Activated CD4-positive, alpha-beta memory T cell treated with anti-CD3 and anti-CD28 coated beads for 36 hours (primary cell): ENCODE measurements around the gene SPRY4. TPM values are rescaled to one million over a fixed set of nuclear protein-coding genes. Genes with fewer than 3 reads are reported as not detected.
A peak's percentile ranks its signal among the peaks of the same experiment; 100 is the strongest.
"Not testable (repeated sequence)": the region's sequence is repeated elsewhere in the genome, so short reads cannot be mapped to it uniquely, and the experiment has no call there.

Experiments
- CTCF ChIA-PET: fragments of 350-600 bp; sonication (Branson Sonifier 250); formaldehyde crosslinking; loops from one replicate; lab custom pipeline; 2021; ENCODE audit warnings: antibody characterized with exemption, inconsistent platforms; lab: Charles Lee
- POLR2A ChIA-PET: fragments of 350-600 bp; sonication (Branson Sonifier 250); formaldehyde crosslinking; loops from one replicate; lab custom pipeline; 2021; ENCODE audit warnings: antibody characterized with exemption; lab: Charles Lee
- DNase-seq: peaks from one replicate; pipeline ENCODE4 v3.0.0-alpha.2; 2020
- H3K27ac Mint-ChIP-seq: one replicate; pipeline ENCODE4 v1.8.0; 2021; ENCODE audit warnings: mixed read lengths
- H3K27me3 Mint-ChIP-seq: one replicate; pipeline ENCODE4 v1.8.0; 2021; ENCODE audit warnings: mixed read lengths
- H3K36me3 Mint-ChIP-seq: one replicate; pipeline ENCODE4 v1.8.0; 2021; ENCODE audit warnings: mixed read lengths
- H3K4me1 Mint-ChIP-seq: one replicate; pipeline ENCODE4 v1.8.0; 2021; ENCODE audit warnings: low read depth, mixed read lengths
- H3K4me3 Mint-ChIP-seq: one replicate; pipeline ENCODE4 v1.8.0; 2021; ENCODE audit warnings: mild to moderate bottlenecking, mixed read lengths
- H3K9me3 Mint-ChIP-seq: one replicate; pipeline ENCODE4 v1.8.0; 2021; ENCODE audit warnings: mixed read lengths
- intact Hi-C: fragments of 100-400 bp; cut with micrococcal nuclease; formaldehyde crosslinking; loops from one replicate; pipeline ENCODE4 v1.15.1; 2023
- total RNA-seq, 2 experiments: library from RNA; stranded (reverse); gene quantifications; one replicate each; pipeline ENCODE4 v1.2.3, GENCODE V29; 2021

SPRY4 gene
- total RNA-seq, 2 experiments from 2014 or later = 1.1 to 1.2 TPM

DNA sequence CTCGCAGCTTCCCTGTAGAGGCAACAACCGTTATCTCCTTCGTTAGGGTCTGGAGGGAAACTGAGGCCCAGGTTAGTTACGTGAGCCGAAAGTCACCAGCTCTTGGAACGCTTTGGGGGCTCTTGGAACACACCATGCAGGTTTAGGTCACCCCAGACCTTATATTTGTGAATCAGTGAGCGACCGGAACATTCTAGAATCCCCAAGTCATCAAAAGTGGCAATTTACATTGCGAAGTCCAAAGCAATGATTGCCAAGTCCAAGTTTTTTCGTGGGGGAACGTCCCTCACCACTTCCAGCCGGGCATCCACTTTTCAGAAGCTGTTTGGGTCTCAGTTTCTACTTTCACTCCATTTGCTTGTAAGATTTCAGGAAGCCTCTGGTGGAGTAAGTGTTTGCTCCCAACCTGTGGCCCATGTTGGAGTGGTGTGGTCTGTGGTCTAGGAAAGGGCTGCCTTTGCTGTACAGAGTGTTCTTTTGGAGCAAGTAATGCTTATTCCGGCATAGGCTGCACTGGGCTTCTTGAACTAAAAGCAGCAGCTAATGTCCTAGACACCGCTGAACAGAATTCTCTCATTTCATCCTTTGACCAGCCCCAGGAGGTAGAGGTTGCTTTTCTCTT is 32.8 kb upstream of the SPRY4 start:
- H3K4me1 Mint-ChIP-seq = peaks cover 38% of the 10 kb centered on the region
- no peaks in the 10 kb centered on the region for H3K9me3 Mint-ChIP-seq
- H3K27me3 Mint-ChIP-seq = no peaks in the 10 kb centered on the region
- H3K36me3 Mint-ChIP-seq = no peaks in the 10 kb centered on the region
- peak; percentile 21 for DNase-seq
- peak overlapping the region; percentile 89 for H3K27ac Mint-ChIP-seq
- ChIA-PET POLR2A (interaction anchor here (0.7 to 1.8 kb wide), 7 partner anchors 14 to 150 kb away, joined by 3 to 7 read pairs (median 4); partner anchors contain the start of gene SPRY4), CTCF (interaction anchor here (0.8 to 2.1 kb wide), 6 partner anchors 18 to 191 kb away, joined by 3 to 11 read pairs (median 4); partner anchors contain the start of gene SPRY4)
- intact Hi-C loops = loop anchor here (1.0 to 10.0 kb wide), 7 partner anchors 32 to 1837 kb away; partner anchors contain the start of gene SPRY4
- peak overlapping the region; percentile 70 for H3K4me3 Mint-ChIP-seq

GRCh38 chr5:142356716-142357468 is 32.1 kb upstream of the SPRY4 start:
- ChIA-PET POLR2A (interaction anchor here (0.7 to 1.8 kb wide), 9 partner anchors 13 to 434 kb away, joined by 3 to 7 read pairs (median 4); partner anchors contain the start of genes DELE1 and SPRY4), CTCF (interaction anchor here (0.8 to 2.1 kb wide), 5 partner anchors 19 to 192 kb away, joined by 3 to 11 read pairs (median 4); partner anchors contain the start of gene SPRY4)
- peak; percentile 95 for DNase-seq
- Mint-ChIP-seq H3K9me3 (no peaks in the 10 kb centered on the region), H3K27ac (peak overlapping the region; percentile 91), H3K36me3 (no peaks in the 10 kb centered on the region), H3K4me1 (peaks cover 38% of the 10 kb centered on the region), H3K4me3 (peak overlapping the region; percentile 71), H3K27me3 (no peaks in the 10 kb centered on the region)
- intact Hi-C loops = loop anchor here (1.0 to 10.0 kb wide), 7 partner anchors 32 to 1838 kb away; partner anchors contain the start of gene SPRY4

DNA sequence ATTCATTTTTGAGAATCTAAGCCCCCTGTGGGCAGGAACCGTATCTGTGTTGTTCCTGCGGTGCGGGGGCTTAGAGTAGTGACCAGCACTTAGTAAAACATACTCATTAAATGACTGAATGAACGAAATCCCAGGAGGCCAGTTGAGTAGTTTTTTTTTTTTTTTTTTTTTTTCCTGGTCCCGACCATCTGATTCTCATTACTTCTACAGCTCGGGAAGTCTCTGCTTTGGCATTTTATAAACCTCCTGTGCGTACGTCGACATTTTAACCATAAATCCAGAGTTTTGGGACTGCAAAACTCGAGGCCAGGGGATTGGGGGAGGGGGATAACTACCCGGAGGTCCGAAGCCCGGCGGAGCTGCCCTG is 31.5 kb upstream of the SPRY4 start:
- Mint-ChIP-seq H3K36me3 (no peaks in the 10 kb centered on the region), H3K4me3 (peak overlapping the region; percentile 71), H3K27me3 (no peaks in the 10 kb centered on the region), H3K27ac (peak overlapping the region; percentile 91), H3K9me3 (no peaks in the 10 kb centered on the region), H3K4me1 (peaks cover 38% of the 10 kb centered on the region)
- intact Hi-C loops = loop anchor here (2.0 to 10.0 kb wide), 6 partner anchors 76 to 1838 kb away; no protein-coding TSS in a partner anchor
- ChIA-PET CTCF (interaction anchor here (0.5 kb wide), 1 partner anchor 92 kb away, joined by 3 read pairs; no protein-coding TSS in a partner anchor), POLR2A (interaction anchor here (1.1 to 1.8 kb wide), 4 partner anchors 76 to 433 kb away, joined by 3 to 7 read pairs (median 4); partner anchors contain the start of gene DELE1)
- no peak for DNase-seq

DNA sequence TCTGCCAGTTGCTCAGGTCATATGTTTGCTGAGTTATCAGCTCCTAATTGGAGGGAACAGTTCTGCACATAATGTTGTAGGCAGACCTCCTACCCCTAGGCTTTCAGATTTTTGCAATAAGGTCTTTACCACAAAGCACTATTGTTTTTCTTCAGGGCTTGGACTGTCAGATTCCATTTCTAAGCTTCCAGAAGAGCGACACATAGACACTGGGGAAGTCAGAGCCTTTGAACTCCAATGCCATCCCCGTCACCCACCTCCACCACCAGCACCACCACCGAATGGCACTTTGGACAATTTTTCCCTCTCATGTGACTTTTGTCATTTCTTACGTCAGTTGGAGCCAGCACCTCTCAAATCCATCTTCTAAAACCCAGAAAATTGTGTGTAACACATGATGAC is 28.3 kb upstream of the SPRY4 start:
- no peaks in the 10 kb centered on the region for H3K36me3 Mint-ChIP-seq
- no peaks in the 10 kb centered on the region for H3K27me3 Mint-ChIP-seq
- H3K4me3 Mint-ChIP-seq = no peak overlapping the region
- no peak overlapping the region for H3K27ac Mint-ChIP-seq
- H3K4me1 Mint-ChIP-seq = peaks cover 16% of the 10 kb centered on the region
- ChIA-PET POLR2A (interaction anchor here (0.7 kb wide), 2 partner anchors 119 to 337 kb away, joined by 3 read pairs; no protein-coding TSS in a partner anchor), CTCF (interaction anchor here (1.1 kb wide), 1 partner anchor 196 kb away, joined by 3 read pairs; no protein-coding TSS in a partner anchor)
- no peak for DNase-seq
- H3K9me3 Mint-ChIP-seq = no peaks in the 10 kb centered on the region
- intact Hi-C loops = loop anchor here (10.0 kb wide), 1 partner anchor 1842 kb away; no protein-coding TSS in a partner anchor

DNA sequence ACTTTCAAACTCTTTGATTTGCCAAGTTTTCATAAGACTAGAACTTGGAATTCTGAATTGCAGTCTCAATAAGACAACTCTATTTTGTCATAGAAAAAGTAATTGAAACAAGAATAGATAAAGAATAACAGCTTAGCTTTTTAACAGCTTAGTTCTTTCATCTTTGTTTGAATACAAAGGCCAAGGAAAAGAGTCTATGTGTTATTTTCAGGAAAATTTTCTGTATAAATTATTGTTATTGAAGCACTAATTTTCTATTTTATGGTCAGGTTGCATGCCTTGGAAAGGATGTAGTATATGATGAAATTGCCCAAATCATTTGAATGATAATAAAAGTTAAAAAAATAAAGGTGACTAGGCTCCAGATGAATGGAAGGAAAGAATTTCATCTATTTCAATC is 25.2 kb upstream of the SPRY4 start:
- Mint-ChIP-seq H3K27me3 (no peaks in the 10 kb centered on the region), H3K36me3 (peaks cover 3% of the 10 kb centered on the region), H3K9me3 (peaks cover 14% of the 10 kb centered on the region), H3K27ac (no peak overlapping the region), H3K4me1 (no peaks in the 10 kb centered on the region), H3K4me3 (no peak overlapping the region)
- DNase-seq = no peak
- intact Hi-C loops = loop anchor here (10.0 kb wide), 1 partner anchor 1845 kb away; no protein-coding TSS in a partner anchor
- CTCF ChIA-PET = interaction anchor here (0.6 to 1.1 kb wide), 2 partner anchors 105 to 335 kb away, joined by 3 to 4 read pairs; no protein-coding TSS in a partner anchor
- POLR2A ChIA-PET = no interaction called here

DNA sequence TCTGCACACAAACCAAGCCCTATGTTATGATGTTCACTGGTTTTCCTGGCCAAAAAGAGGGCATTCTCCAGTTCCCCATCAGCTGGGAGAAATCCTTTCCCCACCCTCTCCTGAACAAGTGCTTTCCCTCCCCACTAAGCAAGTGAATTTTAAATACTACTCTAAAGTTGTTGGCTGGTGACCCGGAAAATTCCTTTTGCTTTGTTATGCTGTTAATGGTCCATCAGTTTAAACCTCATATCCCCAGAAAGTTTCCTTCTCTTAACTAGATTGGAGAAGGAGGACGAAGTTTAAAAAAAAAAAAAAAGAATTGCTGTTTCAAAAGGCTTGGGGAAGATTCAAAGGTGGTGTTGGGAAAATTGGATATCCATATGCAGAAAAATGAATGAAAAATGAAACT is 21.9 kb upstream of the SPRY4 start:
- H3K4me3 Mint-ChIP-seq = no peak overlapping the region
- H3K4me1 Mint-ChIP-seq = no peaks in the 10 kb centered on the region
- H3K36me3 Mint-ChIP-seq = peaks cover 11% of the 10 kb centered on the region
- no peaks in the 10 kb centered on the region for H3K27me3 Mint-ChIP-seq
- POLR2A ChIA-PET = no interaction called here
- H3K9me3 Mint-ChIP-seq = peaks cover 37% of the 10 kb centered on the region
- CTCF ChIA-PET = no interaction called here
- H3K27ac Mint-ChIP-seq = no peak overlapping the region
- intact Hi-C loops = no loop called here
- no peak for DNase-seq

DNA sequence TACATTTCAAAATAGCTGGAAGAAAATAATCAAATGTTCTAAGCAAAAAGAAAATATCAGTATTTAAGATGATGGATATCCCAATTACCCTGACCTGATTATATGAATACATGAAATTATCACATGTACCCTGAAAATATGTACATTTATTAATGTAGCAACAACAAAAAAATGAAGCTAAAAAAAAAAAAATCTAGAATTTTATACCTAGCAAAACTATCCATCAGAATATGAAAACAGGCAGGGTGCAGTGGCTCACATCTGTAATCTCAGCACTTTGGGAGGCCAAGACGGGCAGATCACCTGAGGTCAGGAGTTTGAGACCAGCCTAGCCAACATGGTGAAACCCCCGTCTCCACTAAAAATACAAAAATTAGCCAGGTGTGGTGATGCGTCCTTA is 20.1 kb upstream of the SPRY4 start:
- intact Hi-C loops, H3K27me3 Mint-ChIP-seq, POLR2A ChIA-PET, H3K4me3 Mint-ChIP-seq, DNase-seq, H3K27ac Mint-ChIP-seq, H3K4me1 Mint-ChIP-seq: not testable (repeated sequence)
- H3K36me3 Mint-ChIP-seq = peaks cover 11% of the 10 kb centered on the region
- CTCF ChIA-PET = interaction anchor here (0.8 to 1.0 kb wide), 2 partner anchors 21 to 354 kb away, joined by 3 read pairs; no protein-coding TSS in a partner anchor
- peaks cover 37% of the 10 kb centered on the region for H3K9me3 Mint-ChIP-seq

DNA sequence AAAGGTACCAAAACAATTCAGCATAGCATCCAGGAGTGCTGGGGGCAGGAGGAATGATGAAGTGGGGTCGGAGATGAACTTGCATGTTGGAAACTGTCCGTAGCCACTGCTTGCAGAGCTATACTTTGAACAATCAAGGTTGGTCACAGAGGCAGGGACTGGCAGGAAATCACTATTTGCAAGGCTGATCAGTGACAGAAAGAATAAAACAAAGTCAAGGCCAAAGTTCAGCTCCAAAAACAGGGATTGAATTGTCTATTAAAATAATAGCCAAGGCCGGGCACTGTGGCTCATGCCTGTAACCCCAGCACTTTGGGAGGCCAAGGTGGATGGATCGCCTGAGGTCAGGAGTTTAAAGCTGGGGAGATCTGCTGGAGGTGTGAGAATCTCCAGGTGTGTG is 18.7 kb upstream of the SPRY4 start:
- Mint-ChIP-seq H3K4me1 (peaks cover 2% of the 10 kb centered on the region), H3K36me3 (peaks cover 11% of the 10 kb centered on the region), H3K4me3 (no peak overlapping the region), H3K9me3 (peaks cover 37% of the 10 kb centered on the region), H3K27ac (no peak overlapping the region), H3K27me3 (peaks cover 2% of the 10 kb centered on the region)
- intact Hi-C loops = no loop called here
- no peak for DNase-seq
- CTCF ChIA-PET = no interaction called here
- POLR2A ChIA-PET = interaction anchor here (0.6 kb wide), 1 partner anchor 14 kb away, joined by 3 read pairs; no protein-coding TSS in a partner anchor

- ChIA-PET POLR2A (no interaction called here), CTCF (no interaction called here)
- intact Hi-C loops = no loop called here
- H3K4me1 Mint-ChIP-seq = peaks cover 2% of the 10 kb centered on the region
- peaks cover 11% of the 10 kb centered on the region for H3K36me3 Mint-ChIP-seq
- peaks cover 2% of the 10 kb centered on the region for H3K27me3 Mint-ChIP-seq
- H3K9me3 Mint-ChIP-seq = peaks cover 37% of the 10 kb centered on the region
- no peak overlapping the region for H3K4me3 Mint-ChIP-seq
- H3K27ac Mint-ChIP-seq = no peak overlapping the region
- no peak for DNase-seq
Observed at GRCh38 chr5:142342128-142342981, 17.5 kb upstream of the SPRY4 start.

GRCh38 chr5:142339781-142340180 is 15.0 kb upstream of the SPRY4 start:
- peaks cover 21% of the 10 kb centered on the region for H3K9me3 Mint-ChIP-seq
- peaks cover 2% of the 10 kb centered on the region for H3K27me3 Mint-ChIP-seq
- CTCF ChIA-PET = no interaction called here
- no peak overlapping the region for H3K27ac Mint-ChIP-seq
- peaks cover 2% of the 10 kb centered on the region for H3K4me1 Mint-ChIP-seq
- POLR2A ChIA-PET = no interaction called here
- H3K4me3 Mint-ChIP-seq = no peak overlapping the region
- H3K36me3 Mint-ChIP-seq = peaks cover 8% of the 10 kb centered on the region
- intact Hi-C loops = no loop called here
- DNase-seq = no peak

DNA sequence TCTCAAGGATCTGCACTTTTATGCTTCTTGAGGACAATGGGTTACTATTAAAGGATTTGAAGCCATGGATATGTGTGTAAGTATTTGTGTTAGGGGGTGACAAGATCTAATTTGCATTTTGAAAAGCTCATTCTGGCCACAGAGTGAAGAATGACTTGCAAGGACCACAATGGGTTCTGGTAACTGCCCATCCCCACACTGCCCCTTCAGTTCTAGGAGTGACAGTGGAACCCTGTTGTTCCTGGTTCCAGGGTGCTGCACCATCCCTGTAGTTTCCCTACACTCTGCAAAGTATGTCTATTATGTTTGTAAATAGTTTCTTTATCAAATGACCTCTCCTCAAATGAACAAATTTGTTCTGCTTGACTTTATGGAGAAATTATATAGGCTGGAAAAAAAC is 9.7 kb upstream of the SPRY4 start:
- POLR2A ChIA-PET = no interaction called here
- no peak overlapping the region for H3K27ac Mint-ChIP-seq
- no peaks in the 10 kb centered on the region for H3K9me3 Mint-ChIP-seq
- intact Hi-C loops = no loop called here
- H3K36me3 Mint-ChIP-seq = no peaks in the 10 kb centered on the region
- DNase-seq = no peak
- CTCF ChIA-PET = interaction anchor here (1.3 kb wide), 1 partner anchor 10 kb away, joined by 3 read pairs; the partner anchor contains the start of gene SPRY4
- no peaks in the 10 kb centered on the region for H3K4me1 Mint-ChIP-seq
- H3K4me3 Mint-ChIP-seq = no peak overlapping the region
- H3K27me3 Mint-ChIP-seq = no peaks in the 10 kb centered on the region
